Measurements from ENCODE around the gene PROZ.

PROZ gene

DNA sequence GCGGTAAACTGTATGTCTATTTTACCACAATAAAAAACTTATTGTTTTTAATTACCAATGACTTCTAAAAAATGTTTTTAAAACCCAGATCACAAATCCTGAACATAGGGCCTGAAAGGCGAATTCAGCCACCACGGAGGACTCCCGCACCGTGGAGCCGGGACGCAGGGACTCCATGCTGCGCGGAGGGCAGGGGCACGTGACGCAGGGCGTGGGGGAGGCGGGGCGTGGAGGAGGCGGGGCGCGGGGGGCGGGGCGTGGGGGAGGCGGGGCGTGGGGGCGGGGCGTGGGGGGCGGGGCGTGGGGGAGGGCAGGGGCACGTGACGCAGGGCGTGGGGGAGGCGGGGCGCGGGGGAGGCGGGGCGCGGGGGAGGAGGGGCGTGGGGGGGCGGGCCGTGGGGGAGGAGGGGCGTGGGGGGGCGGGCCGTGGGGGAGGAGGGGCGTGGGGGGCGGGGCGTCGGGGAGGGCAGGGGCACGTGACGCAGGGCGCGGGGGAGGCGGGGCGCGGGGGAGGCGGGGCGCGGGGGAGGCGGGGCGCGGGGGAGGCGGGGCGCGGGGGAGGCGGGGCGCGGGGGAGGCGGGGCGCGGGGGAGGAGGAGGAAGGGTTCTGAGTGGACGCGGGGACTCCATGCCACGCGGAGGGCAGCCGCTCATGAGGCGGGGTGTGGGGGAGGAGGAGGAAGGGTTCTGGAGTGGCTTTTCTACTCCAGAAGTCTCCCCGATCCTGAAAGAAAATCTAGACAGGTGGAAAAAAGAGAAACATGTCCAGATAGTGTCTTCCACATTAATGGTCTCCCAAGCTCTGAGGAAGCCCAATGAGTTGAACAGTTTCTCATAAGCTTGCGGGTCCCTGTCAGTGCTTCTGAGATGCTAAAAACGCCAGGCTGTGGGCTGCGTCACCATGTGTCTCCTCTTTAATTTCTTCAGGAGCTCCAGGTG, 4.4 kb upstream of the PROZ start:
- no peak overlapping the region for H3K23ac ChIP-seq (ENCODE audit: low read length in 2 of 2)
- peak overlapping the region; percentile 30 to 75 for H3K4me3 ChIP-seq (ENCODE audit: insufficient read depth in 1 of 2, low read depth in 1 of 2, low read length in 2 of 2)
- peak overlapping the region in 1 of 2 experiments; percentile 96 for H3K18ac ChIP-seq (ENCODE audit: low read depth in 1 of 2, low read length in 2 of 2)
- no peak overlapping the region for H2BK120ac ChIP-seq (ENCODE audit: low read depth, low read length)
- no peak overlapping the region for H3K14ac ChIP-seq (ENCODE audit: low read length in 2 of 2)
- peak overlapping the region; percentile 93 for H3K9ac ChIP-seq (ENCODE audit: low read length)
- no peak overlapping the region for H2BK12ac ChIP-seq (ENCODE audit: low read length in 2 of 2)
- H3K27ac ChIP-seq (ENCODE audit: low read length, poor library complexity, severe bottlenecking) = peak overlapping the region; percentile 52
- H3K4me1 ChIP-seq (ENCODE audit: control insufficient read depth, insufficient read depth, low read depth, low read length) = peaks cover 23% of the 10 kb centered on the region
- 31% methylated on average over 7 of the region's 76 CpGs for WGBS
- H3K9me3 ChIP-seq (ENCODE audit: control insufficient read depth, low read length) = no peaks in the 10 kb centered on the region
- peak overlapping the region; percentile 82 for H3K4me2 ChIP-seq (ENCODE audit: low read length, poor library complexity, severe bottlenecking)
- H2AK5ac ChIP-seq (ENCODE audit: low read length, severe bottlenecking) = no peak overlapping the region
- H3K27me3 ChIP-seq (ENCODE audit: control insufficient read depth in 1 of 2, insufficient read depth in 1 of 2, low read length in 2 of 2) = no peaks in the 10 kb centered on the region
- no peak overlapping the region for H2BK5ac ChIP-seq (ENCODE audit: low read depth, low read length, poor library complexity, severe bottlenecking)
- no peaks in the 10 kb centered on the region for H3K36me3 ChIP-seq (ENCODE audit: control insufficient read depth in 1 of 2, insufficient read depth in 2 of 2, low read depth in 1 of 2, low read length in 2 of 2)
- peak overlapping the region; percentile 8 for H4K8ac ChIP-seq (ENCODE audit: low read length)
- peak overlapping the region; percentile 47 for H2AFZ ChIP-seq (ENCODE audit: low read depth, low read length)
- H3K4ac ChIP-seq (ENCODE audit: low read depth in 1 of 2, low read length in 2 of 2) = peak overlapping the region in 1 of 2 experiments; percentile 8
- H4K91ac ChIP-seq (ENCODE audit: low read length) = no peak overlapping the region
- H2BK15ac ChIP-seq (ENCODE audit: low read depth, poor library complexity, severe bottlenecking) = no peak overlapping the region
- DNase-seq = peak; percentile 74
- no peaks in the 10 kb centered on the region for H3K79me1 ChIP-seq (replicated peaks; ENCODE audit: low read length, poor library complexity, severe bottlenecking)

DNA sequence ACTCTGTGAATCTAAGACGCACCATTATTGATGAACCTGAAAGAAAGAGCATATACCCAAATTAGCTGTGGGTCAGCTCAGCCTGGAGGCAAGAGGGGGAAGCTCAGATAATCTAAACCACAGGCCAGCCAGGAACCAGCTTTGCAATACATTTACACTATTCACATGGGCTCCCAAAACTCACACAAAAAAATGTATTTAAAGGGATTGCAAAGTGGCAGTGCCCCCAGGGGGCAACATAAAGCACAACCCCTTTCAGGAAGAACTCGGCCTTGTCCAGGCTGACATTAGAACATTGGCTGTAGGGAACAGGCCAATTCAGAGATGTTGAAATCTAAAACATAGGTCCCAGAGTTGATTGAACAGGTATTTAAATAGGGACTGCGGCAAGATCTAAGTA, 3.2 kb upstream of the PROZ start:
- no peak overlapping the region for H2AK5ac ChIP-seq (ENCODE audit: low read length, severe bottlenecking)
- H3K9me3 ChIP-seq (ENCODE audit: control insufficient read depth, low read length) = no peaks in the 10 kb centered on the region
- WGBS = 98% methylated on average over 3 of the region's 3 CpGs
- H3K27ac ChIP-seq (ENCODE audit: low read length, poor library complexity, severe bottlenecking) = no peak overlapping the region
- H2BK12ac ChIP-seq (ENCODE audit: low read length in 2 of 2) = no peak overlapping the region
- peaks cover 0 to 9% of the 10 kb centered on the region in 2 experiments for H3K27me3 ChIP-seq (ENCODE audit: control insufficient read depth in 1 of 2, insufficient read depth in 1 of 2, low read length in 2 of 2)
- no peak overlapping the region for H3K4ac ChIP-seq (ENCODE audit: low read depth in 1 of 2, low read length in 2 of 2)
- peaks cover 23% of the 10 kb centered on the region for H3K4me1 ChIP-seq (ENCODE audit: control insufficient read depth, insufficient read depth, low read depth, low read length)
- no peak overlapping the region for H3K23ac ChIP-seq (ENCODE audit: low read length in 2 of 2)
- DNase-seq = no peak
- no peak overlapping the region for H3K18ac ChIP-seq (ENCODE audit: low read depth in 1 of 2, low read length in 2 of 2)
- no peak overlapping the region for H4K8ac ChIP-seq (ENCODE audit: low read length)
- no peak overlapping the region for H3K4me2 ChIP-seq (ENCODE audit: low read length, poor library complexity, severe bottlenecking)
- no peak overlapping the region for H2BK120ac ChIP-seq (ENCODE audit: low read depth, low read length)
- no peak overlapping the region for H2BK5ac ChIP-seq (ENCODE audit: low read depth, low read length, poor library complexity, severe bottlenecking)
- H3K4me3 ChIP-seq (ENCODE audit: insufficient read depth in 1 of 2, low read depth in 1 of 2, low read length in 2 of 2) = no peak overlapping the region
- H3K9ac ChIP-seq (ENCODE audit: low read length) = no peak overlapping the region
- no peak overlapping the region for H2AFZ ChIP-seq (ENCODE audit: low read depth, low read length)
- H3K14ac ChIP-seq (ENCODE audit: low read length in 2 of 2) = no peak overlapping the region
- H4K91ac ChIP-seq (ENCODE audit: low read length) = no peak overlapping the region
- no peaks in the 10 kb centered on the region for H3K79me1 ChIP-seq (replicated peaks; ENCODE audit: low read length, poor library complexity, severe bottlenecking)
- no peak overlapping the region for H2BK15ac ChIP-seq (ENCODE audit: low read depth, poor library complexity, severe bottlenecking)
- no peaks in the 10 kb centered on the region for H3K36me3 ChIP-seq (ENCODE audit: control insufficient read depth in 1 of 2, insufficient read depth in 2 of 2, low read depth in 1 of 2, low read length in 2 of 2)

DNA sequence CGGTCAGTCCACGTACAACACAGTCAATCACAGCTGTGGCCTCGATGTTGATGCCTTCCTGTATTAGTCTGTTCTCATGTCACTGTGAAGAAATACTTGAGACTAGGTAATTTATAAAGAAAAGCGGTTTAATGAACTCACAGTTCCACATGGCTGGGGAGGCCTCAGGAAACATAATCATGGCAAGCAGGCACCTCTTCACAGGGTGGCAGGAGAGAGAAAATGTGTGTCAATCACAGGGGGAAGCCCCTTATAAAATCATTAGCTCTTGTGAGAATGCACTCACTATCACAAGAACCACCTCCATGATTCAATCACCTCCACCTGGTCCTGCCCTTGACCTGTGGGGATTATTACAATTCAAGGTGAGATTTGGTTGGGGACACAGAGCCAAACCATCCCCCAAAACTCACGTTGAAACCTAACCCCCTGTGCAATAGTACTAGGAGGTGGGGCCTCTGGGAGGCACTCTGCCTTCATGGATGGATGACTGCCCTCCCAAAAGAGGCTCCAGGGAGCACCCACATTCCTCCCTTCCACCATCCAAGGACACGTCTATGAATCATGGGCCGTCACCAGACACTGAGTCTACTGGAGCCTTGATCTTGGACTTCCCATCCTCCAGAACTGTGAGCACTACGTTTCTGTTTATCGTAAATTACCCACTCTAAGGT, 2.3 kb upstream of the PROZ start:
- H3K14ac ChIP-seq (ENCODE audit: low read length in 2 of 2) = no peak overlapping the region
- no peak overlapping the region for H4K91ac ChIP-seq (ENCODE audit: low read length)
- no peak overlapping the region for H2AFZ ChIP-seq (ENCODE audit: low read depth, low read length)
- no peaks in the 10 kb centered on the region for H3K79me1 ChIP-seq (replicated peaks; ENCODE audit: low read length, poor library complexity, severe bottlenecking)
- H3K18ac ChIP-seq (ENCODE audit: low read depth in 1 of 2, low read length in 2 of 2) = no peak overlapping the region
- H2BK120ac ChIP-seq (ENCODE audit: low read depth, low read length) = no peak overlapping the region
- no peak overlapping the region for H2BK5ac ChIP-seq (ENCODE audit: low read depth, low read length, poor library complexity, severe bottlenecking)
- H2AK5ac ChIP-seq (ENCODE audit: low read length, severe bottlenecking) = no peak overlapping the region
- no peak overlapping the region for H2BK15ac ChIP-seq (ENCODE audit: low read depth, poor library complexity, severe bottlenecking)
- 92% methylated on average over 9 of the region's 9 CpGs for WGBS
- H3K4me3 ChIP-seq (ENCODE audit: insufficient read depth in 1 of 2, low read depth in 1 of 2, low read length in 2 of 2) = no peak overlapping the region
- no peak overlapping the region for H3K23ac ChIP-seq (ENCODE audit: low read length in 2 of 2)
- H3K27me3 ChIP-seq (ENCODE audit: control insufficient read depth in 1 of 2, insufficient read depth in 1 of 2, low read length in 2 of 2) = peaks cover 2 to 19% of the 10 kb centered on the region in 2 experiments
- no peaks in the 10 kb centered on the region for H3K36me3 ChIP-seq (ENCODE audit: control insufficient read depth in 1 of 2, insufficient read depth in 2 of 2, low read depth in 1 of 2, low read length in 2 of 2)
- no peak overlapping the region for H3K4me2 ChIP-seq (ENCODE audit: low read length, poor library complexity, severe bottlenecking)
- no peak overlapping the region for H3K27ac ChIP-seq (ENCODE audit: low read length, poor library complexity, severe bottlenecking)
- peaks cover 23% of the 10 kb centered on the region for H3K4me1 ChIP-seq (ENCODE audit: control insufficient read depth, insufficient read depth, low read depth, low read length)
- no peak for DNase-seq
- H2BK12ac ChIP-seq (ENCODE audit: low read length in 2 of 2) = no peak overlapping the region
- no peak overlapping the region for H3K4ac ChIP-seq (ENCODE audit: low read depth in 1 of 2, low read length in 2 of 2)
- H4K8ac ChIP-seq (ENCODE audit: low read length) = no peak overlapping the region
- H3K9ac ChIP-seq (ENCODE audit: low read length) = no peak overlapping the region
- H3K9me3 ChIP-seq (ENCODE audit: control insufficient read depth, low read length) = no peaks in the 10 kb centered on the region

DNA sequence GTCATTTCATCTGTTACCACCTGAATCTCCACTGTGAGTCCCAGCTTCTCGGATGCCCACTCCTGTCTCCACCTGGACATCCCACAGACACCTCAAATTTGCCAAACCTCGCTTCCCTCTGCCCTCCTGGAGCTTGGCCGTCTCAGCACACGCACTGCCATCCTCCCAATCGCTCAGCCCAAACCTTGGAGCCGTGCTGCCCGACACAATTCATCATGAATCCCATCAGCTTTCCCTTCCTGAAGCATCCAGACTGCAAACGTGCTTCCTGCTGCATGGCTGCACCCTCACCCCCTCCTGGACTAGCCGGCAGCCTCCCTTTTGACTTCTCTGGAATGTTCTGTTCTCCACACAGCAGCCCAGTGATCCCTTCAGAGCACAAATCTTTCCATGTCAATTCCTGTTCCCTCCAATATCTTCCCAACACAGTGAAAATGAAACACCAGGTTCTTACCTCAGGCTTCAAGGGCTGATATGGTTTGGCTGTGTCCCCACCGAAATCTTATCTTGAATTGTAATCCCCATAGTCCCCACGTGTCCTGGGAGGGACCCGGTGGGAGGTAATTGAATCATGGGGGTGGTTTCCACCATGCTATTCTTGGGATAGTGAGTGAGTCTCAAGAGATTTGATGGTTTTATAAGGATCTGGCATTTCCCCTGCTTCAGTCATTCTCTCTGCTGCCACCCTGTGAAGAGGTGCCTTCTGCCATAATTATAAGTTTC, 1.1 kb upstream of the PROZ start:
- 78% methylated on average over 12 of the region's 12 CpGs for WGBS
- no peak overlapping the region for H3K4ac ChIP-seq (ENCODE audit: low read depth in 1 of 2, low read length in 2 of 2)
- H2BK120ac ChIP-seq (ENCODE audit: low read depth, low read length) = no peak overlapping the region

More for the DNA sequence above, 1.1 kb upstream of the PROZ start:
- no peak overlapping the region for H3K4me3 ChIP-seq (ENCODE audit: insufficient read depth in 1 of 2, low read depth in 1 of 2, low read length in 2 of 2)
- no peak for DNase-seq
- H4K91ac ChIP-seq (ENCODE audit: low read length) = no peak overlapping the region
- no peak overlapping the region for H2BK12ac ChIP-seq (ENCODE audit: low read length in 2 of 2)
- no peaks in the 10 kb centered on the region for H3K79me1 ChIP-seq (replicated peaks; ENCODE audit: low read length, poor library complexity, severe bottlenecking)
- H3K9ac ChIP-seq (ENCODE audit: low read length) = no peak overlapping the region
- no peak overlapping the region for H3K14ac ChIP-seq (ENCODE audit: low read length in 2 of 2)
- no peak overlapping the region for H2AK5ac ChIP-seq (ENCODE audit: low read length, severe bottlenecking)
- H3K18ac ChIP-seq (ENCODE audit: low read depth in 1 of 2, low read length in 2 of 2) = no peak overlapping the region
- peaks cover 5 to 22% of the 10 kb centered on the region in 2 experiments for H3K27me3 ChIP-seq (ENCODE audit: control insufficient read depth in 1 of 2, insufficient read depth in 1 of 2, low read length in 2 of 2)
- H3K23ac ChIP-seq (ENCODE audit: low read length in 2 of 2) = no peak overlapping the region
- no peaks in the 10 kb centered on the region for H3K36me3 ChIP-seq (ENCODE audit: control insufficient read depth in 1 of 2, insufficient read depth in 2 of 2, low read depth in 1 of 2, low read length in 2 of 2)
- H3K4me2 ChIP-seq (ENCODE audit: low read length, poor library complexity, severe bottlenecking) = no peak overlapping the region
- no peak overlapping the region for H4K8ac ChIP-seq (ENCODE audit: low read length)
- no peak overlapping the region for H2BK5ac ChIP-seq (ENCODE audit: low read depth, low read length, poor library complexity, severe bottlenecking)
- peaks cover 16% of the 10 kb centered on the region for H3K4me1 ChIP-seq (ENCODE audit: control insufficient read depth, insufficient read depth, low read depth, low read length)
- H3K9me3 ChIP-seq (ENCODE audit: control insufficient read depth, low read length) = no peaks in the 10 kb centered on the region
- H2AFZ ChIP-seq (ENCODE audit: low read depth, low read length) = no peak overlapping the region
- no peak overlapping the region for H2BK15ac ChIP-seq (ENCODE audit: low read depth, poor library complexity, severe bottlenecking)
- no peak overlapping the region for H3K27ac ChIP-seq (ENCODE audit: low read length, poor library complexity, severe bottlenecking)
